ENCODE data around the gene SEPSECS. TPM values are rescaled to one million over a fixed set of nuclear protein-coding genes. Genes with fewer than 3 reads are reported as not detected.

The SEPSECS gene
- total and polyA plus RNA-seq, 9 donors = 4.0 to 11.0 (median 8.6) TPM

GRCh38 chr4:25190407-25190806 lies 30.2 kb upstream of the SEPSECS start:
- TF ChIP-seq EP300 (IDR thresholded peaks at IDR 0.05) (no peak), POLR2A (IDR thresholded peaks at IDR 0.05) (no peak), CTCF (IDR thresholded peaks at IDR 0.05) (no peak)
- no peak for DNase-seq
- H3K4me1 ChIP-seq (ENCODE audit: insufficient read depth) = no peaks in the 10 kb centered on the region
- WGBS, 3 donors = 59 to 74% (median 68%) methylated on average over 2 of the region's 2 CpGs
- no peaks in the 10 kb centered on the region for H3K27me3 ChIP-seq
- no peak overlapping the region for H3K27ac ChIP-seq
- no peak overlapping the region for H3K4me3 ChIP-seq
- H3K36me3 ChIP-seq = no peaks in the 10 kb centered on the region
- intact Hi-C loops (cut with DNase I) = no loop called here
- H3K9me3 ChIP-seq = no peaks in the 10 kb centered on the region

GRCh38 chr4:25184056-25184455 lies 23.8 kb upstream of the SEPSECS start:
- H3K4me3 ChIP-seq = no peak overlapping the region
- no peaks in the 10 kb centered on the region for H3K27me3 ChIP-seq
- no peak for DNase-seq
- 73 to 81% (median 78%) methylated on average over 4 of the region's 4 CpGs for WGBS, 3 donors
- no peaks in the 10 kb centered on the region for H3K9me3 ChIP-seq
- H3K36me3 ChIP-seq = no peaks in the 10 kb centered on the region
- H3K27ac ChIP-seq = no peak overlapping the region
- H3K4me1 ChIP-seq (ENCODE audit: insufficient read depth) = no peaks in the 10 kb centered on the region
- TF ChIP-seq CTCF (IDR thresholded peaks at IDR 0.05) (no peak), EP300 (IDR thresholded peaks at IDR 0.05) (no peak), POLR2A (IDR thresholded peaks at IDR 0.05) (no peak)
- intact Hi-C loops (cut with DNase I) = no loop called here

- no peaks in the 10 kb centered on the region for H3K9me3 ChIP-seq
- H3K4me1 ChIP-seq (ENCODE audit: insufficient read depth) = no peaks in the 10 kb centered on the region
- 64 to 72% (median 69%) methylated on average over 5 of the region's 5 CpGs for WGBS, 3 donors
- TF ChIP-seq POLR2A (IDR thresholded peaks at IDR 0.05) (no peak), CTCF (IDR thresholded peaks at IDR 0.05) (no peak), EP300 (IDR thresholded peaks at IDR 0.05) (no peak)
- H3K4me3 ChIP-seq = no peak overlapping the region
- intact Hi-C loops (cut with DNase I) = no loop called here
- no peak for DNase-seq
- no peaks in the 10 kb centered on the region for H3K27me3 ChIP-seq
- no peaks in the 10 kb centered on the region for H3K36me3 ChIP-seq
- no peak overlapping the region for H3K27ac ChIP-seq
These were observed 22.7 kb upstream of the SEPSECS start for GRCh38 chr4:25182937-25183336.

- H3K36me3 ChIP-seq = no peaks in the 10 kb centered on the region
- no peak for TF ChIP-seq CTCF (IDR thresholded peaks at IDR 0.05)
- no peak for TF ChIP-seq EP300 (IDR thresholded peaks at IDR 0.05)
- no peak for TF ChIP-seq POLR2A (IDR thresholded peaks at IDR 0.05)
- no peak for DNase-seq
- WGBS, 3 donors = 58 to 64% (median 61%) methylated on average over 3 of the region's 3 CpGs
- H3K27me3 ChIP-seq = no peaks in the 10 kb centered on the region
- intact Hi-C loops (cut with DNase I) = no loop called here
- no peak overlapping the region for H3K4me3 ChIP-seq
- no peaks in the 10 kb centered on the region for H3K9me3 ChIP-seq
- no peaks in the 10 kb centered on the region for H3K4me1 ChIP-seq (ENCODE audit: insufficient read depth)
- no peak overlapping the region for H3K27ac ChIP-seq
These were observed 20.4 kb upstream of the SEPSECS start for GRCh38 chr4:25180524-25181131.
